K562 (cell line): ENCODE data around the gene CNNM4. TPM values are rescaled to one million over a fixed set of nuclear protein-coding genes. Genes with fewer than 3 reads are reported as not detected.
A peak's percentile ranks its signal among the peaks of the same experiment; 100 is the strongest.

Source experiments
- ATAC-seq: fragments of 200-7000 bp; cut with Tn5 transposase; 3 replicates; pipeline ENCODE4 v1.9.1; 2020; ENCODE audit warnings: moderate library complexity
- BruUV-seq: library from RNA; stranded (reverse); fragments of 400-500 nt; replicated peaks from 2 replicates; lab custom pipeline; 2021; lab: Mats Ljungman, UMichigan
- CTCF ChIA-PET: fragments of 300-600 bp; formaldehyde crosslinking; extraction: SDS; loops from one replicate; lab custom pipeline; 2021; ENCODE audit warnings: low intra/inter-chr PET ratio; lab: Yijun Ruan, JAX
- POLR2A ChIA-PET: fragments of 300-600, 350-650 bp; sonication (Branson Sonifier 250); formaldehyde crosslinking; extraction: SDS; loops from one replicate; lab custom pipeline; 2021; ENCODE audit warnings: antibody characterized with exemption, inconsistent platforms; lab: Yijun Ruan, JAX
- DNase-seq, 4 experiments: peaks; one replicate each; pipeline versions ENCODE4 v3.0.0 to v3.0.0-alpha.2; 2011 to 2018; ENCODE audit warnings: low spot score in 3 of 4, mixed read lengths in 3 of 4; ENCODE audit errors: extremely low read depth in 1 of 4
- FAIRE-seq: peaks from 2 replicates; lab custom pipeline; 2011; peaks lifted over from hg19 to GRCh38; lab: Jason Lieb, UNC
- H2AFZ ChIP-seq: 2 replicates; pipeline ENCODE4 v1.6.0; 2011; ENCODE audit warnings: low read depth, low read length, control low read depth, inconsistent platforms
- H3K27ac ChIP-seq: fragments of 200-600 bp; 3 replicates; pipeline ENCODE4 v1.8.0; 2011; ENCODE audit warnings: low read depth, mild to moderate bottlenecking, control low read depth, inconsistent platforms, low read length, moderate library complexity, mixed read lengths; ENCODE audit errors: extremely low read depth
- H3K27me3 ChIP-seq, 2 experiments: fragments of 300-600 bp in 1 of 2; 2 replicates in 1 of 2; 3 replicates in 1 of 2; pipeline versions ENCODE4 v1.6.0 to v1.8.0; 2011; ENCODE audit warnings: inconsistent platforms in 2 of 2, low read length in 2 of 2, mild to moderate bottlenecking in 1 of 2, mixed read lengths in 1 of 2, moderate library complexity in 1 of 2; ENCODE audit not compliant: control insufficient read depth in 2 of 2, insufficient read depth in 2 of 2
- H3K36me3 ChIP-seq: fragments of 300-600 bp; 3 replicates; pipeline ENCODE4 v1.8.0; 2011; ENCODE audit warnings: mild to moderate bottlenecking, low read length, inconsistent platforms; ENCODE audit not compliant: control insufficient read depth, insufficient read depth
- H3K4me1 ChIP-seq, 2 experiments: fragments of 200-600 bp in 1 of 2; replicated peaks in 1 of 2; 2 replicates in 1 of 2; 3 replicates in 1 of 2; pipeline versions ENCODE4 v1.5.1 to v1.8.0; 2011; ENCODE audit warnings: inconsistent platforms in 2 of 2, low read length in 2 of 2, mild to moderate bottlenecking in 1 of 2, mixed read lengths in 1 of 2, moderate library complexity in 1 of 2; ENCODE audit not compliant: control insufficient read depth in 2 of 2, insufficient read depth in 2 of 2
- H3K4me2 ChIP-seq: 2 replicates; pipeline ENCODE4 v1.6.1; 2011; ENCODE audit warnings: low read length, control low read depth, inconsistent platforms, mixed read lengths; ENCODE audit not compliant: insufficient read depth
- H3K4me3 ChIP-seq: fragments of 200-600 bp; sonication (generic), shearing (Covaris generic); 2 replicates; pipeline ENCODE4 v1.5.1; 2016; ENCODE audit warnings: control low read depth, inconsistent platforms
- H3K79me2 ChIP-seq: fragments of 200-600 bp; 3 replicates; pipeline ENCODE4 v1.8.0; 2011; ENCODE audit warnings: low read length, inconsistent platforms; ENCODE audit not compliant: control insufficient read depth, insufficient read depth
- H3K9ac ChIP-seq, 2 experiments: 2 replicates each; pipeline versions ENCODE4 v1.6.0 to v1.6.1; 2011; ENCODE audit warnings: low read depth in 2 of 2, low read length in 2 of 2, control low read depth in 1 of 2, inconsistent platforms in 1 of 2, mild to moderate bottlenecking in 1 of 2, mixed read lengths in 1 of 2; ENCODE audit not compliant: insufficient read depth in 1 of 2
- H3K9me1 ChIP-seq: one replicate; pipeline ENCODE4 v1.6.0; 2011; ENCODE audit warnings: inconsistent platforms, mild to moderate bottlenecking, low read length, moderate library complexity; ENCODE audit not compliant: control insufficient read depth, insufficient read depth
- H3K9me3 ChIP-seq: replicated peaks from 2 replicates; pipeline ENCODE4 v1.5.1; 2011; ENCODE audit warnings: low read depth, low read length, inconsistent platforms; ENCODE audit not compliant: control insufficient read depth, insufficient read depth
- H4K20me1 ChIP-seq: replicated peaks from 2 replicates; pipeline ENCODE4 v1.6.1; 2011; ENCODE audit warnings: low read length, inconsistent platforms, mixed read lengths; ENCODE audit not compliant: control insufficient read depth, insufficient read depth
- WGBS: fragments of 100-300 bp; shearing (Covaris generic); methylation state at CpG from one replicate; pipeline ENCODE4 v1.1.6; 2016; ENCODE audit warnings: low coverage, mixed read lengths; ENCODE audit not compliant: insufficient coverage; ENCODE audit errors: missing lambda C conversion rate; 5-methylcytosine and 5-hydroxymethylcytosine counted together
- in situ Hi-C: fragments of 300-500 bp; cut with MboI; formaldehyde crosslinking; loops from 4 replicates; pipeline ENCODE4 v1.15.0; 2018; ENCODE audit warnings: inconsistent platforms, mixed read lengths
- intact Hi-C: fragments of 100-400 bp; cut with micrococcal nuclease; formaldehyde crosslinking; loops from 2 replicates; pipeline ENCODE4 v1.14.2; 2022
- polyA plus RNA-seq, 8 experiments: library from polyadenylated mRNA; depleted of rRNA in 4 of 8; stranded (reverse) in 5 of 8; unstranded in 3 of 8; fragments of >200 nt; fragmentation: Nextera tagmentation in 2 of 8; fragmentation: Illumina TruSeq in 1 of 8; extraction: Ambion mirVana in 2 of 8; extraction: Trizol in 1 of 8; gene quantifications; 2 replicates each; pipeline versions ENCODE4 v1.2.1 to v1.2.3, GENCODE V29; 2011 to 2014; ENCODE audit warnings: inconsistent platforms in 1 of 8, missing spikeins in 1 of 8
- total RNA-seq, 7 experiments: library from RNA; depleted of rRNA in 6 of 7; stranded (reverse); fragments of >200 nt in 6 of 7; fragmentation: Illumina TruSeq in 2 of 7; extraction: Trizol in 2 of 7; gene quantifications; 2 replicates each; pipeline versions ENCODE4 v1.2.1 to v1.2.3, GENCODE V29; 2011 to 2021; ENCODE audit warnings: low replicate concordance in 1 of 7
- TF ChIP-seq, protein P1 (sequence below), 2 experiments: fragments of 450-650 bp in 1 of 2; IDR thresholded peaks; 2 replicates each; pipeline ENCODE4 v1.6.1; 2011 to 2017; ENCODE audit warnings: low read depth in 2 of 2, antibody characterized with exemption in 1 of 2, borderline replicate concordance in 1 of 2, low read length in 1 of 2, mild to moderate bottlenecking in 1 of 2, mixed read lengths in 1 of 2; ENCODE audit not compliant: control insufficient read depth in 1 of 2
- TF ChIP-seq, protein P2 (sequence below): fragments of 450-650 bp; conservative IDR thresholded peaks from 2 replicates; pipeline ENCODE4 v1.6.1; 2016; ENCODE audit warnings: missing genetic modification characterization, low read depth, mild to moderate bottlenecking, missing compliant biosample characterization, moderate library complexity
- TF ChIP-seq, protein P3 (sequence below): sonication (generic); formaldehyde crosslinking; IDR thresholded peaks from 2 replicates; pipeline ENCODE4 v1.8.1; 2023; ENCODE audit warnings: mild to moderate bottlenecking, missing genetic modification reagents
- TF ChIP-seq, protein P4 (sequence below): fragments of 450-650 bp; IDR thresholded peaks from 2 replicates; pipeline ENCODE4 v1.6.1; 2016; ENCODE audit warnings: missing biosample characterization, missing genetic modification characterization
- TF ChIP-seq, protein P5 (sequence below): sonication (generic); formaldehyde crosslinking; IDR thresholded peaks from 2 replicates; pipeline ENCODE4 v1.8.0; 2023; ENCODE audit warnings: mild to moderate bottlenecking, missing genetic modification reagents
- TF ChIP-seq, protein P6 (sequence below): fragments of 250-450 bp; sonication (Bioruptor Pico); IDR thresholded peaks from 2 replicates; pipeline ENCODE4 v1.4.0; 2020; ENCODE audit warnings: mild to moderate bottlenecking, moderate library complexity, borderline replicate concordance

CNNM4 gene
- total and polyA plus RNA-seq, 9 of the 15 experiments (the other 6 are each of a cell fraction or from before 2014, with no cell fraction given) = 0.96 to 6.3 (median 2.8) TPM

DNA sequence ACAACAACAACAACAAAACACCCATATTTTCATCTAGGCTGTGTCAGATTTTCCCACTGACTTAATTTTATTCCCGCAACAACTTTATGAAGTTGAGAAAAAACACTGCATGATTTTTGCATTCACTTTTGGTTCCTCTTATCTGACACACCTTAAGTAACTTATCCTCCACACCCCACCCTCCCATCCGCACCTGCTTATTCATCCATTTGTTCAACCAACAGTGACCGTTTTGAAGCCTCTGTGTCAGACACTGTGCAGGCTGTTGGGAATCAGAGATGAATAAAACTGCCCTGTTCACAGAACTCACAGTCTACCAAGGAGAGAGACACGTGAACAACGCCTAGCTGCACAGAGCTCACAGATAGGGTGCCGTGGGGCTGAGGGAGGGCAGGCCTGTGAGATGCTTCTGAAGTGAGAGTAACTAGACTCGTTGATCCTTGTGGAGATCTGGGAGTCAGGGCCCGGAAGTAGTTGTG is 7.4 kb downstream of the CNNM4 start (continued):
- TF ChIP-seq, protein P1, sequence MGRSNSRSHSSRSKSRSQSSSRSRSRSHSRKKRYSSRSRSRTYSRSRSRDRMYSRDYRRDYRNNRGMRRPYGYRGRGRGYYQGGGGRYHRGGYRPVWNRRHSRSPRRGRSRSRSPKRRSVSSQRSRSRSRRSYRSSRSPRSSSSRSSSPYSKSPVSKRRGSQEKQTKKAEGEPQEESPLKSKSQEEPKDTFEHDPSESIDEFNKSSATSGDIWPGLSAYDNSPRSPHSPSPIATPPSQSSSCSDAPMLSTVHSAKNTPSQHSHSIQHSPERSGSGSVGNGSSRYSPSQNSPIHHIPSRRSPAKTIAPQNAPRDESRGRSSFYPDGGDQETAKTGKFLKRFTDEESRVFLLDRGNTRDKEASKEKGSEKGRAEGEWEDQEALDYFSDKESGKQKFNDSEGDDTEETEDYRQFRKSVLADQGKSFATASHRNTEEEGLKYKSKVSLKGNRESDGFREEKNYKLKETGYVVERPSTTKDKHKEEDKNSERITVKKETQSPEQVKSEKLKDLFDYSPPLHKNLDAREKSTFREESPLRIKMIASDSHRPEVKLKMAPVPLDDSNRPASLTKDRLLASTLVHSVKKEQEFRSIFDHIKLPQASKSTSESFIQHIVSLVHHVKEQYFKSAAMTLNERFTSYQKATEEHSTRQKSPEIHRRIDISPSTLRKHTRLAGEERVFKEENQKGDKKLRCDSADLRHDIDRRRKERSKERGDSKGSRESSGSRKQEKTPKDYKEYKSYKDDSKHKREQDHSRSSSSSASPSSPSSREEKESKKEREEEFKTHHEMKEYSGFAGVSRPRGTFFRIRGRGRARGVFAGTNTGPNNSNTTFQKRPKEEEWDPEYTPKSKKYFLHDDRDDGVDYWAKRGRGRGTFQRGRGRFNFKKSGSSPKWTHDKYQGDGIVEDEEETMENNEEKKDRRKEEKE (IDR thresholded peaks at IDR 0.05; ENCODE audit: borderline replicate concordance in 1 of 2, control insufficient read depth in 1 of 2, low read depth in 2 of 2, low read length in 1 of 2) = no peak

DNA sequence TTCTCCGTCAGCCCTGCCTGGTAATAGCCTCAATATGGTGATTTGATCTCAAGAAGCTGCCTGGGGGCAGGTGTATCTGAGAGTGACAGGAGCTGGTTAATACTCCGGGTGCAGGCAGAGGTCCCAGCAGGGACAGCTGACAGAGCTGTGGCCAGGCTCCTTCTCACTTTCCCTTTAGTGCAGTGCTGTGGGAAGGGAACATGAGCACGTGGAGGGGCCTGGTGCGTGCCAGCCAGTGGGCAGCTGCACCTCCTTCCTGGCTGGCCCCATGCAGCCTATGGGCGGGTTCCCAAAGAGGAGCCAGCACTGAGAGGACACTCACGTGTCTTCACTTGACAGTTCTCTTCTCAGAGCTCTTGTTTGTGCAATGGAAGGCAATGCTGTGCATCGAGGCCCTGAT is 9.1 kb downstream of the CNNM4 start:
- Histone ChIP-seq H3K4me2 (no peak overlapping the region), H3K27me3 (no peaks in the 10 kb centered on the region), H2AFZ (no peak overlapping the region), H3K9ac (peak overlapping the region in 1 of 2 experiments; percentile 29; a peak in 1 of 4 replicates), H3K9me3 (no peaks in the 10 kb centered on the region), H3K4me3 (no peak overlapping the region), H3K79me2 (no peaks in the 10 kb centered on the region; the same call in 2 of the 3 replicates), H3K27ac (no peak overlapping the region), H3K9me1 (no peaks in the 10 kb centered on the region), H3K4me1 (peaks cover 0 to 20% of the 10 kb centered on the region in 2 experiments; a peak in 3 of 5 replicates), H3K36me3 (no peaks in the 10 kb centered on the region), H4K20me1 (no peaks in the 10 kb centered on the region)
- ChIA-PET POLR2A (interaction anchor here (0.6 to 1.4 kb wide), 4 partner anchors 9 to 108 kb away, joined by 3 to 4 read pairs (median 3); partner anchors contain the start of gene CNNM4), CTCF (no interaction called here)
- intact Hi-C loops = no loop called here
- BruUV-seq = no TSS peak
- 59% methylated on average over 6 of the region's 7 CpGs for WGBS
- in situ Hi-C loops = no loop called here
- no peak for ATAC-seq
- DNase-seq = no peak
- FAIRE-seq = no peak
- TF ChIP-seq, protein P2, sequence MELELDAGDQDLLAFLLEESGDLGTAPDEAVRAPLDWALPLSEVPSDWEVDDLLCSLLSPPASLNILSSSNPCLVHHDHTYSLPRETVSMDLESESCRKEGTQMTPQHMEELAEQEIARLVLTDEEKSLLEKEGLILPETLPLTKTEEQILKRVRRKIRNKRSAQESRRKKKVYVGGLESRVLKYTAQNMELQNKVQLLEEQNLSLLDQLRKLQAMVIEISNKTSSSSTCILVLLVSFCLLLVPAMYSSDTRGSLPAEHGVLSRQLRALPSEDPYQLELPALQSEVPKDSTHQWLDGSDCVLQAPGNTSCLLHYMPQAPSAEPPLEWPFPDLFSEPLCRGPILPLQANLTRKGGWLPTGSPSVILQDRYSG (tag) = no peak
- TF ChIP-seq, protein P3, sequence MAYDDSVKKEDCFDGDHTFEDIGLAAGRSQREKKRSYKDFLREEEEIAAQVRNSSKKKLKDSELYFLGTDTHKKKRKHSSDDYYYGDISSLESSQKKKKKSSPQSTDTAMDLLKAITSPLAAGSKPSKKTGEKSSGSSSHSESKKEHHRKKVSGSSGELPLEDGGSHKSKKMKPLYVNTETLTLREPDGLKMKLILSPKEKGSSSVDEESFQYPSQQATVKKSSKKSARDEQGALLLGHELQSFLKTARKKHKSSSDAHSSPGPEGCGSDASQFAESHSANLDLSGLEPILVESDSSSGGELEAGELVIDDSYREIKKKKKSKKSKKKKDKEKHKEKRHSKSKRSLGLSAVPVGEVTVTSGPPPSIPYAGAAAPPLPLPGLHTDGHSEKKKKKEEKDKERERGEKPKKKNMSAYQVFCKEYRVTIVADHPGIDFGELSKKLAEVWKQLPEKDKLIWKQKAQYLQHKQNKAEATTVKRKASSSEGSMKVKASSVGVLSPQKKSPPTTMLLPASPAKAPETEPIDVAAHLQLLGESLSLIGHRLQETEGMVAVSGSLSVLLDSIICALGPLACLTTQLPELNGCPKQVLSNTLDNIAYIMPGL (CRISPR knock-in tag) = no peak
- TF ChIP-seq, protein P4, sequence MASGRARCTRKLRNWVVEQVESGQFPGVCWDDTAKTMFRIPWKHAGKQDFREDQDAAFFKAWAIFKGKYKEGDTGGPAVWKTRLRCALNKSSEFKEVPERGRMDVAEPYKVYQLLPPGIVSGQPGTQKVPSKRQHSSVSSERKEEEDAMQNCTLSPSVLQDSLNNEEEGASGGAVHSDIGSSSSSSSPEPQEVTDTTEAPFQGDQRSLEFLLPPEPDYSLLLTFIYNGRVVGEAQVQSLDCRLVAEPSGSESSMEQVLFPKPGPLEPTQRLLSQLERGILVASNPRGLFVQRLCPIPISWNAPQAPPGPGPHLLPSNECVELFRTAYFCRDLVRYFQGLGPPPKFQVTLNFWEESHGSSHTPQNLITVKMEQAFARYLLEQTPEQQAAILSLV (tag) = no peak
- TF ChIP-seq, protein P5, sequence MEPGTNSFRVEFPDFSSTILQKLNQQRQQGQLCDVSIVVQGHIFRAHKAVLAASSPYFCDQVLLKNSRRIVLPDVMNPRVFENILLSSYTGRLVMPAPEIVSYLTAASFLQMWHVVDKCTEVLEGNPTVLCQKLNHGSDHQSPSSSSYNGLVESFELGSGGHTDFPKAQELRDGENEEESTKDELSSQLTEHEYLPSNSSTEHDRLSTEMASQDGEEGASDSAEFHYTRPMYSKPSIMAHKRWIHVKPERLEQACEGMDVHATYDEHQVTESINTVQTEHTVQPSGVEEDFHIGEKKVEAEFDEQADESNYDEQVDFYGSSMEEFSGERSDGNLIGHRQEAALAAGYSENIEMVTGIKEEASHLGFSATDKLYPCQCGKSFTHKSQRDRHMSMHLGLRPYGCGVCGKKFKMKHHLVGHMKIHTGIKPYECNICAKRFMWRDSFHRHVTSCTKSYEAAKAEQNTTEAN (CRISPR knock-in tag) = no peak
- TF ChIP-seq, protein P6, sequence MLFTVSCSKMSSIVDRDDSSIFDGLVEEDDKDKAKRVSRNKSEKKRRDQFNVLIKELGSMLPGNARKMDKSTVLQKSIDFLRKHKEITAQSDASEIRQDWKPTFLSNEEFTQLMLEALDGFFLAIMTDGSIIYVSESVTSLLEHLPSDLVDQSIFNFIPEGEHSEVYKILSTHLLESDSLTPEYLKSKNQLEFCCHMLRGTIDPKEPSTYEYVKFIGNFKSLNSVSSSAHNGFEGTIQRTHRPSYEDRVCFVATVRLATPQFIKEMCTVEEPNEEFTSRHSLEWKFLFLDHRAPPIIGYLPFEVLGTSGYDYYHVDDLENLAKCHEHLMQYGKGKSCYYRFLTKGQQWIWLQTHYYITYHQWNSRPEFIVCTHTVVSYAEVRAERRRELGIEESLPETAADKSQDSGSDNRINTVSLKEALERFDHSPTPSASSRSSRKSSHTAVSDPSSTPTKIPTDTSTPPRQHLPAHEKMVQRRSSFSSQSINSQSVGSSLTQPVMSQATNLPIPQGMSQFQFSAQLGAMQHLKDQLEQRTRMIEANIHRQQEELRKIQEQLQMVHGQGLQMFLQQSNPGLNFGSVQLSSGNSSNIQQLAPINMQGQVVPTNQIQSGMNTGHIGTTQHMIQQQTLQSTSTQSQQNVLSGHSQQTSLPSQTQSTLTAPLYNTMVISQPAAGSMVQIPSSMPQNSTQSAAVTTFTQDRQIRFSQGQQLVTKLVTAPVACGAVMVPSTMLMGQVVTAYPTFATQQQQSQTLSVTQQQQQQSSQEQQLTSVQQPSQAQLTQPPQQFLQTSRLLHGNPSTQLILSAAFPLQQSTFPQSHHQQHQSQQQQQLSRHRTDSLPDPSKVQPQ (CRISPR knock-in tag) = no peak
